Activated CD8-positive, alpha-beta memory T cell treated with anti-CD3 and anti-CD28 coated beads, Interleukin-2, amount 50 U/mL, for 24 hours (primary cell): ENCODE data around the gene ZNF845.
A peak's percentile ranks its signal among the peaks of the same experiment; 100 is the strongest.
"Not testable (repeated sequence)": the region's sequence is repeated elsewhere in the genome, so short reads cannot be mapped to it uniquely, and the experiment has no call there.

ENCODE experiments used
- DNase-seq: peaks from one replicate; pipeline ENCODE4 v3.0.0-alpha.2; 2020; ENCODE audit errors: extremely low read depth

Gene ZNF845

DNA sequence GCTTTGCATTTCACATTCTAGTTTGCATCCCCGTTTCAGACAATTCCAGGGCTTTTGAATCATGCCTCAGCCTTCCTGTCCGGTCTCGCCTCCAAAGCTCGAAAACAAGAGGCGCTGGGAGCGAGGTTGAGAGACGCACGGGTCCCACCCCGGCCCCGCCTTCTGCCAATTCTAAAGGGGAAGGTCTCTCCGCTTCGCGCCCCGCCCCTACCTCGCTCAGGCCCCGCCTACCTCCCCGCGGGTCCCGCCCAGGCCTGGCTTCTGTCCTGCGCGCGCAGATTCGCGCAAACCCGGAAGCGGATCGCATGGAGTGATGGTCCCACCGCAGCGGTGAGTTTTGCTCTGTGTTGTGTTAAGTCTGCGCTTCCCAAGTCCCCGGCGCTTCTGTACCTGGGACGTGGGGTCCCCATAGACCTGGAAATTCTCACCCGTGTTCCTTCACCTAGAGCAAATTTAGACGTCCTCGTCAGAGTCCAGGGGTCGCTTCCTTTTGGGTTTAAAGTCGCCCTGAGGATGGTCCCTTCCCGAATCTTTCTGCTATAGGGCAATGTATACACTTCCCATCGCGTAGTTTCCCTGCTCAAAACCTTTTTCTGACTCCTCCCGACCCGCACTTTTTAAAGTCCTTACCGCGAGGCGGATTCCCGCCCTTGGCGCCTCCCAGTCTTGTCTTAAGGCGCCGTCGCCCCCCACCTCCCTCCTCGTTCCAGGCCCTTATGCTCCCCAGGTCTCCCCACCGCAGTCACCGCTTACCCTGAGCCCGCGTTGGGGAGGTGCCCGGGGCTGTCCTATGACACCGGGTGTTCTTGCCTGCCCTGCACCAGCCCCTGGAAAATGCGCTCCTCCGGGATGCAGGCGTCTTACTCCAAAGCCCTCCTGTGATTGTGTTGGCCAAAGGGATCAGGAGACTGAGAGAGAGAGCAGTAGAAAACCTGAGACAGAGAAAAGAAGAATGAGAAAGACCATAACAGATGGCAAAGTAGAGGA is at the start of gene ZNF845:
Gene ZNF845, plus strand, starts transcription at position 287 of the 987 bp plus-strand sequence. CDS start 7,559 bp downstream, outside the sequence.
- peak; percentile 93 for DNase-seq

DNA sequence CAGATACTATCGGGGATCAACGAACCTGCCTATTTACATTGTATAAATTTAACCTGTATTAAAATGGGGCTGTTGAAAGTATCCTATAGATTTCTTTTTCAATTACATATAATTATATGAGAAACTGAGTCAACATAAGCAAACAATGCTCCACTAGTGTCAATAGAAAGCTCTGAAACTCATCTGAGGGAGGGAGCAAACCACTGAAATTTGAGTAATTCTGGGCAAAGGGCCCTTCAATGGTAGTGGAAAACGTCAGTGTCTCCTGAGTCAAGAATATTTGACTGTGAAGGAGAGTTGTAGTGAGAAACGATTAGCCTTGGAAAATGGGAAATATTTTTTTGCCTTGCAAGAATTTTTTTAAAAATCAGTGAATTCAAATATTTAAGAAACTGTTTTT is 48.5 kb upstream of the ZNF845 start:
- DNase-seq = no peak

DNA sequence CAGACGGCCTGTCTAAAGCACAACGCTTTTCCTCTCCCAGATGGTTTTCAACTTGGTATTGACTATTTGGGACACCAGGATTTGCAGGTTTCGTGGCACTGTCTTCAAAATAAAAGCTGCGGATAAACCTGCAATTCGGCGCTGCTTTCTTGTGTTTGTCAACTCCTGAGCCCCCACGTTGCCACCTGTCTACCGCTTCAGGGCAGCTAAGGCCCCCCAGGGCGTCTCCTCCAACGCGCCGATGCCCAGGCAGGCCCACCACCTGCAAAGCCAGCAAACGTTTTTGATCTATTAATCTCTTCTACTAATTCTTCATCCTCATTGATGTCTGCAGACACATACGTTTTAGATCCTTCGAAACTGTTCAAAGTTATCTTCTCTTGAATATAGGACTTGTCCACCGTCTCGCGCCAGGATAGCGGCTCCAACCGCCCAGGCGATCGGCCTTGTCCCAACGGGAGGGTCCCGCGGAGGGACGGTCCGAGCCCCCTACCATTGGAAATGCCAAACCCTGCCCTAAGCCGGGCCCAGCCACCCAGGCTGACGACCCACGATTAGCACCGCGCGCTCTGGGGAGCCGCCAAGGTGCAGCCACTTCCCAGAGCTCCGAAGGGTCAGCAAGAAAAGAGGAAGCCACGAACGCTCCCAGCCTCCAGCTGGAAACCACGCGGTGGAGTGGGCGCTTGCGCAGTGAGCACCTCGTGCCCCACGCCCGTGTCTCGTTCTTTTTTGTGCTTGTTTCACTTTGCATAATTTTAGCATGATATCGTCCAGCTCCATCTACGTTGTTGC is 42.6 kb upstream of the ZNF845 start:
- DNase-seq = no peak

DNA sequence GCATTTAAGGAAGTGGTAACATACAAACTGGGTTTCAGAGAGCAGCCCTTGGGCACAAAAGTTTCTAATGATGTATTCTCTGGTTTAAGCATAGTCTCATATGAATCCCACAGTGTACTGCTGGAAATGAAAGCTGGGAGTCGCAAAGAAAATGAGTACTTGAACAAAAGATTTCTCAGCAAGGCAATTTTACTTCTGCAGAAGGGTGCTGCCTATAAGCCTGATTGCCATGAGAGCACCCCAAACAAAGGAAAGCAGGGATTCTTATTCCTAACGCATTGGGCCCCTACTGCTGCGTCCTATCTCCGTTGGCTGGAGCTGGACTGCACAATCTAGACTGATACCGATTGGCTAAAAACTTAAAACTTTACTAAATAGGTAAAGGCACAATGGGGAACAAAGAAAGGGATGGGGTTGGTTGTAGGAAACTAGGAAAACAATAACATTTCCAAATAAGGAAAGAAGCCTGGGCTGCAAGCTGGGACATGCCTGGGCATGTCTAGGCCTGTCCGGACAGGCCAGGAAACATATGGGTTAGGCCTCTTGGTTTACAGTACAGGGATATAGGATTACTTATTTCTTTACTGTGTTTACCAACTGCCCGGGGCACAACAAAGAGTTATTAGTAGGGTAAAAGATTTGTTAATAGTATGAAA is 38.6 kb upstream of the ZNF845 start:
- DNase-seq = no peak

DNA sequence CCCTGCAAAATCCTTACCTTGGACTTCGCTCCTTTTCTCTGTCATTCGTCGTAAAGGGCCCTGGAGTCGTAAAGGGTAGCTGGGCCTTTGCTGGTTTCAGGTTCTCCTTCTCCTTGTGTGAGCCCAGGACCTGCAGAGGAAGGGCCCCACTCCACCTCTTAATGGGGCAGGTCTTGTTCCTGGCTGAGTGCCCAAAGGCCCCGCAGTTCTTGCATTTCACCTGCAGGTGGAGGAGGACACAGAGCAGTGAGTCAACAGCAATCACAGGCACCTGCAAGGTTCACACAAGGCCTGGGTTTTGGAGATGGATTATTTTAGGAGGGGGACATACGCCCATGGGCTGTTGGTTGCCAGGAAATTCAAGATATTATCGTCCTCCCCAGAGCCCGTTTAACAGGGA is 32.2 kb upstream of the ZNF845 start:
- DNase-seq = not testable (repeated sequence)

DNA sequence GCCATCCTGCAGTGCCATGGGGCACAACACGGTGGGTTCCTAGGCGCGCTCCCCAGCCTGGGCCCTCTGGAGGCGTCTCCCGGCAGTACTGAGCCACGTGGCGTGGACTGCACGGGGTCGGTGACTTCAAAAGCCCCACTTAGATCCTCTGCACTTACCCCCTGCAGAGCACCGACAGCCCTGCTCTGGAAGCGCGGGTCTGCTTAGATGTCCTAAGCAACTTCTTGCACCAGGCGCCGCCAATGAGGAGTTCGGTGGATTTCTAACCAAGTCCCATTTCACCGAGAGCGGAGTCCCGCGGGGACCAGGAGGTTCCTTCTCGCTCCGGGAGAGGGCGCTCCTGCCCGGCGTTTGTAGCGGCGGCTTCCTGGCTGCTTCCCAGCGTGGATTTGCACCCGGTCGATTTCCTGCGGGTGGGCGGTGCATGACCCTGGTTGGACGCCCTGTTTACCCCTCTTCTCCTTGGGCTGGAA is 25.2 kb upstream of the ZNF845 start:
- no peak for DNase-seq

DNA sequence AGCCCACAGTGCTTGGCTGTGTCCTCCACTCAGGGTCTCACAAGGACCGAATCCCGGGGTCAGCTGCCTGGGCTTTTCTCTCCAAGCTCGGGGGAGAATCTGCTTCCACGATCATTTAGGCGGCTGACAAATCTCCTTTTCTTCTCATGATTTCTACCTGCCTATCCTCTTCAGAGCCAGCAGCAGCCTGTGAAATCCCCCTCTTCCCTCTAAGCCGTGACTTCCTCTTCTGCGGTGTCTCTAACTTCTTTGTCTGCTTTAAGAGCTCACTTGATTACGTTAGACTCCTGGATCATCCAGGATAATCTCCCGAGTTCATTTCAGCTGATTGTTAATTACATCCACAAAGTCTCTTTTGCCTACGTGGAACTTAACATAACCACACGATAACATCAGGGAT is 22.5 kb upstream of the ZNF845 start:
- no peak for DNase-seq

DNA sequence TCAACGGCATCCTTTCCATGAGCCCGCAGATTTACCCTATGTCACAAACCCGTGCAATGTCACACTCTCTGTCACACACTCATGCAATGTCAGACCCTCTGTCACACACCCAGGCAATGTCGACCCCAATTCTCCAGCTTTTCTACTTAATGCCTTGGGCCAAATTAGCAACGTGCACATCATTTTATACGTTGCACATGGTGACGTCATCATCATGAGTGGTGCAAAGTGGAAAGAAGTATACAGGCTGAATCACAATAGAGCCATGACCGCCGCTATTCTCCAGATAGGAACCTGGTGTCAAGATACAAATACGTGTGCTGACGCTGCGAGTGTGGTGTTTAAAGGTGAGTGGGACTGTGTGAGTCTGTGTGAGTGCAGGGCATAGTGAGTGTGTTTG is 21.7 kb upstream of the ZNF845 start:
- no peak for DNase-seq

DNA sequence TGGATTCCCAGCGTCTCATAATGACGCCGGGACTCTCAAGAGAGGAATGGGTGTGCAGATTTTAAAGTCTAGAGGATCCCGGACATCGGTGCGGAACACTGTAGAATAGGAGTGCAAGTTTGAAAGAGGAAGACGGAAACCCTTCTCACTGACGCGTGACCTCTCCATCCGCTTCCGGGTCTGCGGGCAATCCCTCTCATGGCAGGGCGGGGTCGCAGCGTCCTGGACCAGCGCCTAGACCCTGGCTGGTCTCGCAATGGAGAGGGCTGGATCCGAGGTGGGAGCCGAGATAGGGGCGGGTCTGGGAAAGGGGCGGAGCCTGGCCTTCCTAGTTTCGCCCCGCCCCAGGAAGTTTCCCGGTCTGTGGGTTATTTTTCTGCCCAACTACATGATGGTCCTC is 4.6 kb upstream of the ZNF845 start:
- no peak for DNase-seq

DNA sequence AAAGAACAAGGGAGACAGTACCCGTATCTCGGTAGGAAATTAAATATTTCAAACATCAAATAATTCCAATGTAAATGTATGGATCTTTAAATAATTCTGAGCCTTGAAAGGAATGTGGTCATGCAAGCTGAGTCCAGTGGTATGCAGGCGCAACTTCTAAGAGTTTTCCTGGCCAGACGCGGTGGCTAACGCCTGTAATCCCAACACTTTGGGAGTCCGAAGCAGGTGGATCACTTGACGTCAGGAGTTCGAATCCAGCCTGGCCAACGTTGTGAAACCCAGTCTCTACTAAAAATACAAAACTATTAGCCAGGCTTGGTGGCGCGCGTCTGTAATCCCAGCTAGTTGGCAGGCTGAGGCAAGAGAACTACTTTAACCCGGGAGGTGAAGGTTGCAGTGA is 1.1 kb upstream of the ZNF845 start:
- DNase-seq = no peak

DNA sequence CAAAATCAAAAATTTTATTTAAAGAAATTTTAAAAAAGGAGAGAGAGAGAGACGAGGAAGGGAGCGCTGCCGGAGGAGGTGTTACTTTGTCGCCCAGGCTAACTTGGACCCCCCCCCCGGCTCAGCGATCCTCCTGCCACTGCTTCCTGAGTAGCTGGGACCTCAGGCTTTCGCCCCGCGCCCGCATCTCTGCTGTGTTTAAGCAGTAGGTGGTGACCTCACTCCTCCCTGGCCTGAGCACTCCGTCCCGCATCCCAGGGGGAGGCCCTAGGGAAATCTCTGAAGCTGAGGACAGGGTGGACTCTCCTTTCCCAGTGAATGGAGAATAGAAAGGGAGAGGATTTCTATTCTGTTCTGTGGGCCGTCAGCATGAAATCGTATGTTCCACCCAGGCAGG is 485 bp upstream of the ZNF845 start:
- no peak for DNase-seq

DNA sequence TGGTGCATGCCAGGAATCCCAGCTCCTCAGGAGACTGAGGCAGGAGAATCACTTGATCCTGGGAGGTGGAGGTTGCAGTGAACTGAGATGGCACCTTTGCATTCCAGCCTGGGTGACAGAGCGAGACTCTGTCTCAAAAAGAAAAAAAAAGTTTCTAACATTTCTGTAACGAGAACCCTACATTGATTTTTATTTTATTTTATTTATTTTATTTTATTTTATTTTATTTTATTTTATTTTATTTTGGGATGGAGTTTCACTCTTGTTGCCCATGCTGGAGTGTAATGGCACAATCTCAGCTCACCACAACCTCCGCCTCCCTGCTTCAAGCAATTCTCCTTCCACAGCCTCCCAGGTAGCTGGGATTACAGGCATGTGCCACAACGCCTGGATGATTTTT is 10.9 kb downstream of the ZNF845 start:
- not testable (repeated sequence) for DNase-seq

DNA sequence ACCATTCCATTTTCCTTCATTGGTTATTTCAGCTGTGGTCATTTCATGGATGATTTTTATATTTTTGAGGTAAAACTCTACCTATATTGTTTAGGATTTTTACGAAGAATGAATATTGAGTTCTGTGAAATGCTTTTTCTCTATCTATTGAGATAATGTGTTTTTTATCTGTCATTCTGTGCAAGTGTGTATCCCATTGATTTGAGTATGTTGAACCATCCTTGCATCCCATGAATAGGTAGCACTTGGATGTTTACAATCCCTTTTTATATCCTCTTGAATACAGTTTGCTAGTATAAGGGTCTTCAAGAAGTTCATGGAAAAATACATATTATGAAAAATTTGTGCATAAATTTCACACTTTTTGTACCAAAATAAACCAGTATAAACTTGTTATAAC is 22.2 kb downstream of the ZNF845 start:
- DNase-seq = no peak

DNA sequence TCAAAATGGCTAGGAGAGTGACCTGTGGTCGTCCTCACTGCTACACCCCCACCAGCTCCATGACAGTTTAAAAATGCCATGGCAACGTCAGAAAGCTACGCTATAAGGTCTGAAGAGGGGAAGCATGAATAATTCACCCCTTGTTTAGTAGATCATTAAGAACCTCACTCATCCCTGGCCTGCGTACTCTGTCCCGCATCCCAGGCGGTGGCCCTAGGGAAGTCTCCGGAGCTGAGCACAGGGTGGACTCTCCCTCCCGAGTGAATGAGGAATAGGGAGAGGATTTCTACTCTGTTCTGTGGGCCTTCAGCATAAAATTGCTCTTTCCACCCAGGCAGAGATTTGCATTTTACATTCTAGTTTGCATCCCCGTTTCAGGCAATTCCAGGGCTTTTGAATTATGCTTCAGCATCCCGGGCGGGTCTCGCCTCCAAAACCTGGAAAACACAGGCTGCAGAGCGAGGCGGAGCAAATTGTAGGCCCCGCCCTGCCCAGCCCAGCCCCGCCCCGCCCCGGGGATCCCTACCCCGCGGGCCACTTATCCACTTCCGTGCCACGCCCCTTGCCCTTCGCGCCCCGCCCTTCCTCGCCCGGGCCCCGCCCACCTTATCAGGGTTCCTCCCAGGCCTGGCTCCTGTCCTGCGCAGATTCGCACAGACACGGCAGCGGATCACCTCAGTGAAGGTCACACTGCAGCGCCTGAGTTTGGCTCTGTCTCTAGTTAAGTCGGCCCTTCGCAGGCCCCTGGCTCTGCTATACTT is 24.5 kb downstream of the ZNF845 start:
- DNase-seq = no peak

DNA sequence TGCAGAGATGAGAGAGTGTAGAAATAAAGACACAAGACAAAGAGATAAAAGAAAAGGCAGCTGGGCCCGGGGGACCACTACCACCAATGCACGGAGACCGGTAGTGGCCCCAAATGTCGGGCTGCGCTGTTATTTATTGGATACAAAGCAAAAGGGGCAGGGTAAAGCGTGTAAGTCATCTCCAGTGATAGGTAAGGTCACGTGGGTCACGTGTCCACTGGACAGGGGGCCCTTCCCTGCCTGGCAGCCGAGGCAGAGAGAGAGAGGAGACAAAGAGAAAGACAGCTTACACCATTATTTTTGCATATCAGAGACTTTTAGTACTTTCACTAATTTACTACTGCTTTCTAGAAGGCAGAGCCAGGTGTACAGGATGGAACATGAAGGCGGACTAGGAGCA is 26.5 kb downstream of the ZNF845 start:
- not testable (repeated sequence) for DNase-seq

DNA sequence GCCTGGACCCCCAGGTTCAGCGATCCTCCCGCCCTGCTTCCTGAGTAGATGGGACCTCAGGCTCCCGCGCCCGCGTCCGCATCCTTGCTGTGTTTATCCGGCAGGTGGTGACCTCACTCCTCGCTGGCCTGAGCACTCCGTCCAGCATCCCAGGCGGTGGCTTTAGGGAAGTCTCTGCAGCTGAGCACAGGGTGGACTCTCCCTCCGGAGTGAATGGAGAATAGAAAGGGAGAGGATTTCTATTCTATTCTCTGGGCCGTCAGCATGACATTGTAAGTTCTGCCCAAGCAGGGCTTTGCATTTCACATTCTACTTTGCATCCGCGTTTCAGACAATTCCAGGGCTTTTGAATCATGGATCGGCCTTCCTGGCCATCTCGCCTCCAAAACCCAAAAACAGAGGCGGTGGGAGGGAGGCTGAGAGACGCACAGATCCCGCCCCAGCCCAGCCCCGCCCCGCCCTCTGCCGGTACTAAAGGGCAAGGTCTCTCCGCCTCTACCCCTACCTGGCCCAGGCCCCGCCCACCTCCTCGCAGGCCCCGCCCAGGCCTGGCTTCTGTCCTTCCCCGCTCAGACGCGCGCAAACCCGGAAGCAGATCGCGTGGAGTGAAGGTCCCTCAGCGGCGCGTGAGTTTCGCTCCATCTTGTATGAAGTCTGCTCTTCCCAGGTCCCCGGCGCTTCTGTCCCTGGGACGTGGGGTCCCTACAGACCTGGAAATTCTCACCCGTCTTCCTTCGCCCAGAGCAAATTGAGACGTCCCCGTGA is 31.8 kb downstream of the ZNF845 start, which contains the start of gene ZNF525:
Gene ZNF525, plus strand, starts transcription at position 572 of the 765 bp plus-strand sequence. CDS start 6,577 bp downstream, outside the sequence.
- peak; percentile 90 for DNase-seq

DNA sequence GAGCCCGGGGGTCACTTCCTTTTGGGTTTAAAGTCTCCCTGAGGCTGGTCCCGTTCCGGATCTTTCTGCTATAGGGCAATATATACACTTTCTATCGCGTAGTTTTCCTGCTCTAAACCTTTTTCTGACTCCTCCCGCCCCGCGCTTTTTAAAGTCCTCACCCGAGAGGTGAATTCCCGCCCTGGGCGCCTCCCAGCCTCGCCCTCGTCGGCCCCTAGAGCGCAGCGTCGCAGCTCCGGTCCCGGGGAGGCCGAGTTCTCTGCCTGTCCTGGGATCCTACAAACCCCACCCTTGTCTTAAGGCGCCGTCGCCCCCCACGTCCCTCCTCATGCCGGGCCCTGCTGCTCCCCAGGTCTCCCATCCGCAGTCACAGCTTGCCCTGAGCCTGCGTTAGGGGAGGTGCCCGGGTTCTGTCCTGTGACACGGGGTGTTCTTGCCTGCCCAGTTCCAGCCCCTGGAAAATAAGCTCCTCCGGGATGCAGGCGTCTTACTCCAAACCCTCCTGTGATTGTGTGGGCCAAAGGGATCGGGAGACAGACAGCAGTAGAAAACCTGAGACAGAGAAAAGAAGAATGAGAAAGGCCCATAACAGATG is 32.4 kb downstream of the ZNF845 start:
- DNase-seq = no peak

DNA sequence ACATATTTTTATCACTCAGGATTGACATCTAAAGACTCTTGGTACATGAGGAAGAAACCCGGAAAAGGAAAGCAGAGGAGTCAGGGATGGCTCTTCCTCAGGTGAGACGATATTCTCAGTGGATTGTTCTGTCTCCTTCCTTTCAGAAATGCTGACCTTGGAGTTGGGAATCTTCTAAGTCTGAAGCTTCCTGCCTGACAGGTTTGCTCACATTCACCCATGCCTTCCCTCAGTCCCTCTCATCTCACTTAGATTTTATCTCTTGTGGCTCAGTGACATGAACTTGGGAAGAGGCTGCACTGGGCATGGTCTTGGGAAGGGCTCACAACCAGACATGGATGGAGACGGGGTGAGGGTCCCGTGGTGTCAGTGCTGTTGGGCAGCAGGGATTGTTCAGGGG is 38.6 kb downstream of the ZNF845 start:
- no peak for DNase-seq

DNA sequence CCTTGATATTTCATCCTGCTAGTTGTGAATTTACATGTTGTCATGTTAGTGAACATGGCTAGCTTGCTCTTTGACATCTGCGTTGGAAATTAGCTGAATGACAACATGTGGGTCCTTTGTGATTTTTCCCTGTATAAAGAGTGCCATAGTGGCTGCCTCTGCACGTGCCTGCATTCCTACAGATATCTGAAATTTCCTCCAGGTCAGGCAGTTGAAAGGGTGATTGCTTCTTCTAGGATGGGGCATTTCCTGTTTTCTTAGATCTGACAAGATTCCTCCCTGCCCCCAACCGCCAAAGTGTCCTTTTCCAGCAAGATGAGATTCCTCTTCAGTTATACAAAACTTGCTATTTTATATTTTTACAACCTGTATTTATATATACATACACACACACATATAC is 40.7 kb downstream of the ZNF845 start:
- DNase-seq = no peak

DNA sequence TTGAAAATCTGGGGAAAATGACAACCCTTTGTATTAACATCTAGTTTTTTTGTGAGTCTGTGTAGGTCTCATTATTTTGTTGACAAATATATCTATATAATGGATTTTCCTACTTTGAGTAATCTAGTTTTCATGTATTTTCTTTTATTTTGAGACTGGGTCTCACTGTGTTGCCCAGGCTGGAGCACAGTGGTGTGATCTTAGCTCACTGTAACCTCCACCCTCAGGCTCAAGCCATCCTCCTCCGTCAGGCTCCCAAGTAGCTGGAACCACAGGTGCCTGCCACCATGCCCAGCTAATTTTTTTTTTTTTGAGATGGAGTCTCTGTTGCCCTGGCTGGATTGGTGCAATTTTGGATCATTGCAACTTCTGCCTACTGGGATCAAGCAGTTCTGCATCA is 41.2 kb downstream of the ZNF845 start:
- DNase-seq = no peak
